GM12878 (cell line): ENCODE data around the gene CETP. TPM values are rescaled to one million over a fixed set of nuclear protein-coding genes. Genes with fewer than 3 reads are reported as not detected.

ENCODE experiments used
- ATAC-seq: fragments of 200-7000 bp; cut with Tn5 transposase; 3 replicates; pipeline ENCODE4 v1.9.1; 2020; ENCODE audit warnings: mild to moderate bottlenecking, moderate library complexity
- BruUV-seq: library from RNA; stranded (reverse); fragments of 400-500 nt; replicated peaks from 2 replicates; lab custom pipeline; 2021; lab: Mats Ljungman, UMichigan
- CTCF ChIA-PET: fragments of 300-600 bp; sonication (Branson Sonifier 250); formaldehyde crosslinking; extraction: SDS; loops from one replicate; lab custom pipeline; 2021; ENCODE audit warnings: inconsistent platforms; lab: Yijun Ruan, JAX
- POLR2A ChIA-PET: fragments of 350-600 bp; formaldehyde crosslinking; extraction: SDS; loops from one replicate; lab custom pipeline; 2021; ENCODE audit warnings: inconsistent platforms; lab: Charles Lee
- RAD21 ChIA-PET: fragments of 300-600 bp; sonication (Branson Sonifier 250); formaldehyde crosslinking; loops from one replicate; lab custom pipeline; 2023; ENCODE audit warnings: antibody characterized with exemption; ENCODE audit not compliant: unreplicated experiment; lab: Charles Lee
- SMC1A ChIA-PET: fragments of 300-600 bp; sonication (Branson Sonifier 250); formaldehyde crosslinking; loops from one replicate; lab custom pipeline; 2023; ENCODE audit not compliant: unreplicated experiment, uncharacterized antibody; lab: Charles Lee
- DNase-seq: peaks from one replicate; pipeline ENCODE4 v3.0.0-alpha.2; 2011; ENCODE audit warnings: low read depth, low spot score
- FAIRE-seq: peaks from 3 replicates; lab custom pipeline; 2011; peaks lifted over from hg19 to GRCh38; lab: Jason Lieb, UNC
- H2AFZ ChIP-seq: 2 replicates; pipeline ENCODE4 v1.6.0; 2011; ENCODE audit warnings: low read depth, low read length, control low read depth; ENCODE audit not compliant: control insufficient read depth
- H3K27ac ChIP-seq: 2 replicates; pipeline ENCODE4 v1.5.1; 2011; ENCODE audit warnings: control low read depth; ENCODE audit not compliant: control insufficient read depth, insufficient read depth
- H3K27me3 ChIP-seq, 2 experiments: replicated peaks in 1 of 2; 2 replicates each; pipeline versions ENCODE4 v1.6.0 to v1.6.1; 2011; ENCODE audit warnings: low read length in 1 of 2; ENCODE audit not compliant: control insufficient read depth in 2 of 2, insufficient read depth in 2 of 2
- H3K36me3 ChIP-seq, 2 experiments: 2 replicates each; pipeline ENCODE4 v1.5.1; 2011; ENCODE audit warnings: low read length in 1 of 2; ENCODE audit not compliant: control insufficient read depth in 2 of 2, insufficient read depth in 2 of 2
- H3K4me1 ChIP-seq: 2 replicates; pipeline ENCODE4 v1.6.1; 2011; ENCODE audit warnings: mild to moderate bottlenecking, low read length, moderate library complexity, mixed read lengths; ENCODE audit not compliant: control insufficient read depth, insufficient read depth
- H3K4me2 ChIP-seq: 2 replicates; pipeline ENCODE4 v1.6.0; 2011; ENCODE audit warnings: control low read depth; ENCODE audit not compliant: control insufficient read depth, insufficient read depth
- H3K4me3 ChIP-seq: fragments of 200-600 bp; sonication (generic); 2 replicates; pipeline ENCODE4 v1.5.1; 2016
- H3K79me2 ChIP-seq: 2 replicates; pipeline ENCODE4 v1.6.0; 2011; ENCODE audit warnings: low read length; ENCODE audit not compliant: control insufficient read depth, insufficient read depth
- H3K9ac ChIP-seq: 2 replicates; pipeline ENCODE4 v1.8.0; 2011; ENCODE audit warnings: low read length, control low read depth, mixed read lengths; ENCODE audit not compliant: control insufficient read depth, insufficient read depth
- H3K9me3 ChIP-seq: replicated peaks from 3 replicates; pipeline ENCODE4 v1.5.1; 2011; ENCODE audit warnings: mild to moderate bottlenecking, low read length; ENCODE audit not compliant: control insufficient read depth, insufficient read depth
- H4K20me1 ChIP-seq: 2 replicates; pipeline ENCODE4 v1.6.0; 2011; ENCODE audit not compliant: control insufficient read depth, insufficient read depth
- EP300 ChIP-seq, 2 experiments: fragments of 150-350 bp in 1 of 2; IDR thresholded peaks; 2 replicates each; pipeline ENCODE4 v1.6.1; 2011 to 2012; ENCODE audit warnings: low read depth in 2 of 2, low read length in 2 of 2, borderline replicate concordance in 1 of 2, improper control_type of control experiment in 1 of 2, inconsistent platforms in 1 of 2; ENCODE audit not compliant: control insufficient read depth in 1 of 2
- GATAD2B ChIP-seq: fragments of 450-650 bp; conservative IDR thresholded peaks from 2 replicates; pipeline ENCODE4 v1.6.1; 2017; ENCODE audit warnings: low read depth, mild to moderate bottlenecking, moderate library complexity
- RB1 ChIP-seq: fragments of 450-650 bp; formaldehyde crosslinking; IDR thresholded peaks from 2 replicates; pipeline ENCODE4 v1.6.1; 2017; ENCODE audit warnings: mild to moderate bottlenecking, borderline replicate concordance
- RELA ChIP-seq: fragments of 450-650 bp; IDR thresholded peaks from 2 replicates; pipeline ENCODE4 v1.8.0; 2014; ENCODE audit warnings: borderline replicate concordance; ENCODE audit not compliant: partially characterized antibody
- SUZ12 ChIP-seq: fragments of 200-600 bp; sonication (generic); IDR thresholded peaks from one replicate; pipeline ENCODE4 v1.6.1; 2018; ENCODE audit warnings: antibody characterized with exemption, mild to moderate bottlenecking; ENCODE audit not compliant: unreplicated experiment
- YY1 ChIP-seq: IDR thresholded peaks from 2 replicates; pipeline ENCODE4 v1.6.1; 2011; ENCODE audit warnings: low read depth, mild to moderate bottlenecking, low read length
- WGBS: methylation state at CpG from one replicate; pipeline ENCODE4 v1.1.6; 2016; ENCODE audit warnings: low lambda C conversion rate; ENCODE audit not compliant: insufficient replicate concordance, insufficient coverage; ENCODE audit errors: missing lambda C conversion rate; 5-methylcytosine and 5-hydroxymethylcytosine counted together
- in situ Hi-C: fragments of 300-500 bp; cut with MboI; formaldehyde crosslinking; loops from 9 replicates; pipeline ENCODE4 v1.14.3; 2018; ENCODE audit warnings: mixed read lengths
- intact Hi-C: fragments of 100-400 bp; cut with micrococcal nuclease; formaldehyde crosslinking; loops from one replicate; pipeline ENCODE4 v1.14.2; 2022; ENCODE audit not compliant: unreplicated experiment
- polyA plus RNA-seq, 11 experiments: library from polyadenylated mRNA; depleted of rRNA in 4 of 11; unstranded in 6 of 11; stranded (reverse) in 5 of 11; fragments of >200 nt; fragmentation: Nextera tagmentation in 4 of 11; fragmentation: Illumina TruSeq in 1 of 11; extraction: Ambion mirVana in 4 of 11; extraction: Trizol in 1 of 11; gene quantifications; 1 replicate in 1 of 11; 2 replicates in 10 of 11; pipeline versions ENCODE4 v1.2.1 to v1.2.3, GENCODE V29; 2011 to 2016; ENCODE audit warnings: inconsistent platforms in 2 of 11, missing spikeins in 2 of 11, low read depth in 1 of 11
- total RNA-seq, 4 experiments: library from RNA; depleted of rRNA in 3 of 4; stranded (reverse); fragments of >200 nt in 3 of 4; fragmentation: Illumina TruSeq in 1 of 4; extraction: Trizol in 1 of 4; gene quantifications; 2 replicates each; pipeline versions ENCODE4 v1.2.1 to v1.2.3, GENCODE V29; 2013 to 2021
- TF ChIP-seq, protein P1 (sequence below): IDR thresholded peaks from 2 replicates; pipeline ENCODE4 v1.6.1; 2011; ENCODE audit warnings: low read depth, low read length, improper control_type of control experiment, borderline replicate concordance
- TF ChIP-seq, protein P2 (sequence below), 3 experiments: IDR thresholded peaks in 2 of 3; conservative IDR thresholded peaks in 1 of 3; 2 replicates each; pipeline ENCODE4 v1.5.1; 2011; ENCODE audit warnings: low read depth in 3 of 3, low read length in 3 of 3, mild to moderate bottlenecking in 3 of 3, control low read depth in 2 of 3, moderate library complexity in 2 of 3, inconsistent platforms in 1 of 3, mixed read lengths in 1 of 3; ENCODE audit not compliant: control insufficient read depth in 2 of 3, insufficient read depth in 1 of 3; ENCODE audit errors: extremely low read depth in 1 of 3
- TF ChIP-seq, protein P3 (sequence below): fragments of 450-650 bp; IDR thresholded peaks from 2 replicates; pipeline ENCODE4 v1.6.1; 2016; ENCODE audit warnings: mild to moderate bottlenecking

The CETP gene
- total and polyA plus RNA-seq, 10 of the 15 experiments (the other 5 are each of a cell fraction or from before 2014, with no cell fraction given) = 1.2 to 6.4 (median 2.1) TPM

DNA sequence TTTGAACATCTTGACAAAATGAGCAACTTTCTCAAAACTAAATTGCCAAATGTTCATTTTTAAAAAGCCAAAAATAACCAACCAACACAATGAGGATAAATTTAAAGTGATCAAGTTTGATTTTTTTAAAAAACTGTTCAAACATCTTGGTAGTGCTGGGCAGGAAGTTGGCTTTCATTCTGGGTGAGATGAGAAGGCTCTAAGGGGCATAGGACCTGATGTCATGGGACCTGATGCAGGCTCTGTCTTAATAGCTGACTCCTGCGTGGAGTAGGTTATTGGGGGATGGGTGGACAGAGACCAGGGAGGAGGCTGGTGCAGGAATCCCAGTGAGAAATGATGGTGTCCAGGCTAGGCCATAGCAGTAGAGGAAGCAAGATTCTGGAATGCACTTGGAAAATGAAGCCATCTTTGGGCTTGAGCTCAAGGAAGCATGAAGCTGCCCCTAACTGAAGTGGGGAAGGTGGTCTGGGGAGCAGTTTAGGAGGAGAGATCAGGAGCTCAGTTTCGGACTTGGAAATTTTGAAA is 48.0 kb downstream of the CETP start:
- H3K9me3 ChIP-seq = no peaks in the 10 kb centered on the region
- H4K20me1 ChIP-seq = no peaks in the 10 kb centered on the region
- CTCF ChIA-PET = interaction anchor here (0.6 to 4.8 kb wide), 14 partner anchors 10 to 183 kb away, joined by 3 to 21 read pairs (median 7); no protein-coding TSS in a partner anchor
- TF ChIP-seq, protein P1, sequence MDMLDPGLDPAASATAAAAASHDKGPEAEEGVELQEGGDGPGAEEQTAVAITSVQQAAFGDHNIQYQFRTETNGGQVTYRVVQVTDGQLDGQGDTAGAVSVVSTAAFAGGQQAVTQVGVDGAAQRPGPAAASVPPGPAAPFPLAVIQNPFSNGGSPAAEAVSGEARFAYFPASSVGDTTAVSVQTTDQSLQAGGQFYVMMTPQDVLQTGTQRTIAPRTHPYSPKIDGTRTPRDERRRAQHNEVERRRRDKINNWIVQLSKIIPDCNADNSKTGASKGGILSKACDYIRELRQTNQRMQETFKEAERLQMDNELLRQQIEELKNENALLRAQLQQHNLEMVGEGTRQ = no peak
- TF ChIP-seq YY1 = 0 out of 2 replicates have a peak, but pooled peaks have one; percentile 16
- H3K9ac ChIP-seq = no peak overlapping the region
- SMC1A ChIA-PET = interaction anchor here (0.8 to 20.8 kb wide), 14 partner anchors 10 to 78 kb away, joined by 3 to 604 read pairs (median 3); partner anchors contain the start of genes CETP, HERPUD1 and NLRC5
- peaks cover 72% of the 10 kb centered on the region for H3K4me1 ChIP-seq
- RAD21 ChIA-PET = interaction anchor here (1.1 to 22.0 kb wide), 9 partner anchors 10 to 76 kb away, joined by 3 to 473 read pairs (median 7); partner anchors contain the start of gene NLRC5
- DNase-seq = no peak
- no peak overlapping the region for H3K4me2 ChIP-seq
- H3K27ac ChIP-seq = peak overlapping the region; percentile 13; the same call in 1 of the 2 replicates
- FAIRE-seq = no peak
- POLR2A ChIA-PET = interaction anchor here (0.6 to 6.6 kb wide), 11 partner anchors 10 to 322 kb away, joined by 3 to 40 read pairs (median 10); partner anchors contain the start of gene NLRC5
- H3K27me3 ChIP-seq = no peaks in the 10 kb centered on the region
- no peaks in the 10 kb centered on the region; a peak in 1 of 4 replicates for H3K36me3 ChIP-seq
- ATAC-seq = no peak
- BruUV-seq = no TSS peak
- H3K79me2 ChIP-seq = peaks cover 50% of the 10 kb centered on the region
- no peak overlapping the region for H3K4me3 ChIP-seq
- in situ Hi-C loops = no loop called here
- intact Hi-C loops = no loop called here
- 30% methylated on average over 2 of the region's 2 CpGs for WGBS
- H2AFZ ChIP-seq = no peak overlapping the region

DNA sequence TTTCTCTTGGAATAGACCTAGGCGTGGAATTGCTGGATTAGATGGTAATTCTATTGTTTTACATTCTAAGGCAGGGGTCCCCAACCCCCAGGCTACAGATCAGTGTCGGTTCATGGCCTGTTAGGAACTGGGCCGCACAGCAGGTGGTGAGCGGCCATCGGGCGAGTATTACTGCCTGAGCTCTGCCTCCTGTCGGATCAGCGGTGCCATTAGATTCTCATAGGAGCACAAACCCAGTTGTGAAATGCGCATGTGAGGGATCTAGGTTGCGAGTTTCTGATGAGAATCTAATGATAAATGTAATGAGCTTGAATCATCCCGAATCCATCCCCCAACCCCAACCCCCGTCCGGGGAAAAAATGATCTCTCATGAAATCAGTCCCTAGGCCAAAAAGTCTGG is 50.6 kb downstream of the CETP start:
- Histone ChIP-seq H2AFZ (no peak overlapping the region), H3K9me3 (no peaks in the 10 kb centered on the region), H3K36me3 (peaks cover 4 to 5% of the 10 kb centered on the region in 2 experiments), H3K79me2 (peaks cover 47% of the 10 kb centered on the region)
- DNase-seq = no peak
- 95% methylated on average over 13 of the region's 13 CpGs for WGBS
- ChIA-PET SMC1A (interaction anchor here (1.5 to 20.8 kb wide), 7 partner anchors 13 to 38 kb away, joined by 6 to 604 read pairs (median 8); partner anchors contain the start of genes CETP and NLRC5), CTCF (interaction anchor here (1.1 to 4.8 kb wide), 7 partner anchors 8 to 47 kb away, joined by 4 to 21 read pairs (median 5); no protein-coding TSS in a partner anchor)
- TF ChIP-seq GATAD2B = no peak
- no peak for TF ChIP-seq EP300 (IDR thresholded peaks at IDR 0.05; ENCODE audit: borderline replicate concordance in 1 of 2, control insufficient read depth in 1 of 2, low read depth in 2 of 2, low read length in 2 of 2)
- no peak for TF ChIP-seq RELA
- no peak for TF ChIP-seq SUZ12
- TF ChIP-seq, protein P2, sequence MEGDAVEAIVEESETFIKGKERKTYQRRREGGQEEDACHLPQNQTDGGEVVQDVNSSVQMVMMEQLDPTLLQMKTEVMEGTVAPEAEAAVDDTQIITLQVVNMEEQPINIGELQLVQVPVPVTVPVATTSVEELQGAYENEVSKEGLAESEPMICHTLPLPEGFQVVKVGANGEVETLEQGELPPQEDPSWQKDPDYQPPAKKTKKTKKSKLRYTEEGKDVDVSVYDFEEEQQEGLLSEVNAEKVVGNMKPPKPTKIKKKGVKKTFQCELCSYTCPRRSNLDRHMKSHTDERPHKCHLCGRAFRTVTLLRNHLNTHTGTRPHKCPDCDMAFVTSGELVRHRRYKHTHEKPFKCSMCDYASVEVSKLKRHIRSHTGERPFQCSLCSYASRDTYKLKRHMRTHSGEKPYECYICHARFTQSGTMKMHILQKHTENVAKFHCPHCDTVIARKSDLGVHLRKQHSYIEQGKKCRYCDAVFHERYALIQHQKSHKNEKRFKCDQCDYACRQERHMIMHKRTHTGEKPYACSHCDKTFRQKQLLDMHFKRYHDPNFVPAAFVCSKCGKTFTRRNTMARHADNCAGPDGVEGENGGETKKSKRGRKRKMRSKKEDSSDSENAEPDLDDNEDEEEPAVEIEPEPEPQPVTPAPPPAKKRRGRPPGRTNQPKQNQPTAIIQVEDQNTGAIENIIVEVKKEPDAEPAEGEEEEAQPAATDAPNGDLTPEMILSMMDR (IDR thresholded peaks at IDR 0.05 in 2 of 3, conservative IDR thresholded peaks at IDR 0.05 in 1 of 3; ENCODE audit: control insufficient read depth in 2 of 3, extremely low read depth in 1 of 3, insufficient read depth in 1 of 3, low read depth in 3 of 3, low read length in 3 of 3) = no peak
- TF ChIP-seq, protein P3, sequence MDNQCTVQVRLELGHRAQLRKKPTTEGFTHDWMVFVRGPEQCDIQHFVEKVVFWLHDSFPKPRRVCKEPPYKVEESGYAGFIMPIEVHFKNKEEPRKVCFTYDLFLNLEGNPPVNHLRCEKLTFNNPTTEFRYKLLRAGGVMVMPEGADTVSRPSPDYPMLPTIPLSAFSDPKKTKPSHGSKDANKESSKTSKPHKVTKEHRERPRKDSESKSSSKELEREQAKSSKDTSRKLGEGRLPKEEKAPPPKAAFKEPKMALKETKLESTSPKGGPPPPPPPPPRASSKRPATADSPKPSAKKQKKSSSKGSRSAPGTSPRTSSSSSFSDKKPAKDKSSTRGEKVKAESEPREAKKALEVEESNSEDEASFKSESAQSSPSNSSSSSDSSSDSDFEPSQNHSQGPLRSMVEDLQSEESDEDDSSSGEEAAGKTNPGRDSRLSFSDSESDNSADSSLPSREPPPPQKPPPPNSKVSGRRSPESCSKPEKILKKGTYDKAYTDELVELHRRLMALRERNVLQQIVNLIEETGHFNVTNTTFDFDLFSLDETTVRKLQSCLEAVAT = peak; percentile 61; the same call in 1 of the 2 replicates
- TF ChIP-seq RB1 = no peak
- TF ChIP-seq, all 136 proteins: peak for 1
- BruUV-seq = no TSS peak
- H3K9ac ChIP-seq = no peak overlapping the region
- intact Hi-C loops = no loop called here
- no peak overlapping the region for H3K4me3 ChIP-seq
- H3K27me3 ChIP-seq = no peaks in the 10 kb centered on the region
- peaks cover 55% of the 10 kb centered on the region for H3K4me1 ChIP-seq
- ATAC-seq (no peak), FAIRE-seq (no peak)
- in situ Hi-C loops = no loop called here
- H4K20me1 ChIP-seq = no peaks in the 10 kb centered on the region
- H3K4me2 ChIP-seq = no peak overlapping the region
- peak overlapping the region; percentile 67; the same call in 1 of the 2 replicates for H3K27ac ChIP-seq
- ChIA-PET RAD21 (interaction anchor here (0.7 to 22.0 kb wide), 4 partner anchors 13 to 33 kb away, joined by 3 to 473 read pairs (median 20); partner anchors contain the start of gene NLRC5), POLR2A (interaction anchor here (1.2 to 6.6 kb wide), 6 partner anchors 17 to 46 kb away, joined by 4 to 40 read pairs (median 4); partner anchors contain the start of gene NLRC5)
